ENCODE results near the gene SLC6A6. TPM values are rescaled to one million over a fixed set of nuclear protein-coding genes. Genes with fewer than 3 reads are reported as not detected.

The SLC6A6 gene
- total RNA-seq, 1 donor from 2014 or later, result 5.7 TPM

DNA sequence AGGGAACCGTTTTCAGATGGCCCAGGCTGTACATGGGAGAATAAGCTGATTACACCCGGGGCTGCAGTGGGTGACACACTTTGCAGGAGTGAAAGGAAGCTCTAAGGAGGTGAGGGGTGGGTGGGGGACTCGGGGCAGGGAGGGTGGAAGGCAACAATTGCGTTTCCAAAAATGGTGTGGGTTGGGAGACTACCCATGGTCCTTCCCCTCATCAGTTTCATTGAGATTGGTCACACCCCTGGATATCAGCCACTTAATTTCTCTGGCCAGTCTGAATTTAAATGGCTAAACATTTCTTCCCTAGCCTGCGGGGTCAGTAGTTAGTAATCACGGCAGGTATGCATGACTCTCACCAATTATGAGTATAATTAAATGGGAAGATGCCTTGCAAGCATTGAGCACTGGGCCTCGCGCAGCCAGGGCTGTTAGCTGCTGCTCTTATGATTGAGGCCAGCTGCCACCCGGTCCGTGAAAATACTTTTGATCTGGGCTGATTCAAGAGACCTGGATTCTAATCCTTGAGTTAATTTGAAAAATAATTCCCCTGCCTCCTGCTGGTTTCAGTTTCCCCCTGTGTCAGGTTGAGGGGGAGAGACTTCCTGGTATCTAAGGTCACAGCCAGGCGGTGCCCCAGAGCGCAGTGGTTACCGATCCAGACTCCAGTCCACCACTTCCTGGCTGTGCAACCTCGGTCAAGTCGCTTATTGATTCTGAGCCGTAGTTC lies 23.3 kb downstream of the SLC6A6 start:
- Histone ChIP-seq H3K4me1 (ENCODE audit: control insufficient read depth in 3 of 3, insufficient read depth in 3 of 3, low read length in 3 of 3) (peaks cover 53 to 77% (median 65%) of the 10 kb centered on the region in 3 donors), H3K9me3 (ENCODE audit: control insufficient read depth in 3 of 3, low read length in 3 of 3) (no peaks in the 10 kb centered on the region), H3K27me3 (ENCODE audit: control insufficient read depth in 3 of 3, insufficient read depth in 3 of 3, low read length in 3 of 3) (no peaks in the 10 kb centered on the region), H3K36me3 (ENCODE audit: control insufficient read depth in 3 of 3, insufficient read depth in 3 of 3, low read length in 3 of 3) (no peaks in the 10 kb centered on the region), H3K9ac (ENCODE audit: low read depth in 1 of 3, low read length in 3 of 3) (no peak overlapping the region), H3K4me3 (ENCODE audit: low read length in 3 of 3) (no peak overlapping the region), H3K27ac (ENCODE audit: low read depth, low read length) (no peak overlapping the region)

DNA sequence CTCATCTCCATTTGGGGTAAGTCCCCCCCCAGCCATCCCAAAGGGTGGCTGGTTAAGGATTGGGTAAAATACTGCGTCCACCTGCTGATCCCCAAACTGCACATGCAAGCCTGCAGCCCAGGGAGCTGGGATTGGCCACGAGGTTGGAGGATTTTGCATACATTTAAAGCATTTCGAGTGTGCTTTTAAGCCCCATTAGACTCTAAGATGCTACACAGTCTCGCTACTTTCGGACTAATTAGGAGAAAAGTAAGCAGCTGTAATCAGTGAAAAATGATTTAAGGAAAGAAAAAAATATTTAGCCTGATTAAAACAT lies 23.9 kb downstream of the SLC6A6 start:
- Histone ChIP-seq H3K9ac (ENCODE audit: low read depth in 1 of 3, low read length in 3 of 3) (no peak overlapping the region), H3K9me3 (ENCODE audit: control insufficient read depth in 3 of 3, low read length in 3 of 3) (no peaks in the 10 kb centered on the region), H3K36me3 (ENCODE audit: control insufficient read depth in 3 of 3, insufficient read depth in 3 of 3, low read length in 3 of 3) (no peaks in the 10 kb centered on the region), H3K4me3 (ENCODE audit: low read length in 3 of 3) (no peak overlapping the region), H3K4me1 (ENCODE audit: control insufficient read depth in 3 of 3, insufficient read depth in 3 of 3, low read length in 3 of 3) (peaks cover 58 to 82% (median 71%) of the 10 kb centered on the region in 3 donors), H3K27ac (ENCODE audit: low read depth, low read length) (no peak overlapping the region), H3K27me3 (ENCODE audit: control insufficient read depth in 3 of 3, insufficient read depth in 3 of 3, low read length in 3 of 3) (no peaks in the 10 kb centered on the region)

DNA sequence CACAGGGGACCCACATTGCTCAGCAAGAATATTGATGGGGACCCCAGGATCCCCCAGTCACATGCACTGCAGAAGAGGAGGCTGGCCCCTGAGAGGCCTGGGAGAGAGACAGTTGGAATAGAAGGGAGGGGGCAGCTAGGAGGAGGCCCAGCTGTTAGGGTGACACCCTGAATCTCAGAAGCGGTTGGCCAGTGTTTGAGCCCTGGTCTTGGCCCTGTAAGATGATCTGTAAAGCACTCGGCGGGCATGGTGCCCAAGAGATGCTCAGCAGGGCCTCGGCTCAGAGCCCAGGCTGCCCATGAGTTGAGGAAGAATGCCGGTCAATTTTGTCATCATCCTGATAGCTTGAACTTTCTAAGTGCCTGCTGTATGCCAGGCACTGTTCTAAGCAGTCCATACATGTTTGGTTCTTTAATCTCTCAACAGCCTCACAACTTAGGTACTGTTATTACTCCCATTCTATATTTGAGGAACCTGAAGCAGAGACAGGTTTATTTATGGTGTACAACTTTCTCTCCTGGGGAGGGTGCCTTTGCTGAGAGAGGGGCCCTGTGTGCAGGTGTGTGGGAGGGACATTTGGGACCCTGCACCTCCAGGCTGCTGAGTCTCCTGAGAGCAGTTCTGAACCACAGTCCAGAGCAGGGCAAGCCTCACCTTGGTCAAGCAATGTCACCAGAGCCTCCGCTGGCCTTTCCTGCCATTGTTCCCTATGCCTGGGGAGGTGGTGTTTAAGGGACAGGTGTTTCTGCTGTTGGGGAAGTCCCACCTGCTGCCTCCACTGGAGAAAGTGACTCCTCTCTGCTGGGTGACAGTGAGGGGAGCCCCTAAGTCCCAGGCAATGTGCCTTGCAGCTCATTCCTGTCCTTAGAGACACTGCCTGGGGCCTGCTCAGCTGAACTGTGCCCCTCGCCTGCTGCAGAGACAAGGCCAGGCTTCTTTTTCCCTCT lies 26.0 kb downstream of the SLC6A6 start:
- no peaks in the 10 kb centered on the region for H3K27me3 ChIP-seq (ENCODE audit: control insufficient read depth in 3 of 3, insufficient read depth in 3 of 3, low read length in 3 of 3)
- no peaks in the 10 kb centered on the region for H3K36me3 ChIP-seq (ENCODE audit: control insufficient read depth in 3 of 3, insufficient read depth in 3 of 3, low read length in 3 of 3)
- peak overlapping the region; percentile 2 to 66 (median 54) for H3K9ac ChIP-seq (ENCODE audit: low read depth in 1 of 3, low read length in 3 of 3)
- H3K4me1 ChIP-seq (ENCODE audit: control insufficient read depth in 3 of 3, insufficient read depth in 3 of 3, low read length in 3 of 3), result peaks cover 79 to 94% (median 86%) of the 10 kb centered on the region in 3 donors
- no peak overlapping the region for H3K4me3 ChIP-seq (ENCODE audit: low read length in 3 of 3)
- H3K9me3 ChIP-seq (ENCODE audit: control insufficient read depth in 3 of 3, low read length in 3 of 3), result no peaks in the 10 kb centered on the region
- peak overlapping the region; percentile 60 for H3K27ac ChIP-seq (ENCODE audit: low read depth, low read length)

DNA sequence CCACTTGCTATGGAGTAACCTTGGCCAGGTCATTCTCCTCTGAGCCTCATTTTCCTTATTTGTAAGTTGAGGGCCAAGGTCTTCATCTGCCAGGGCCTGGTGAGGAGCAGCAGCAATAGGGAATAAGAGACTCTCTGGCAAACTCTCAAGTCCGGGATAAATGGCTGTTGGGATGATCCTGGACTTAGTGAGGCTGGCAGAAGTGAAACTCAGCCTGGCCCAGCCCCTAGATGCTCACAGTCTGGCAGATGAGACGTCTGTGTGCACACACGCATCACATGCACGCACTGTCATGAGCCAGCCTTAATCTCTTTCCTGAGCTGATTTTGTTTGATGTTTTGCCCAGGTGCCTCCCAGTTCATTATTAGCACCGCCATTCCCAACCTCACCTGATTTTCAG lies 26.8 kb downstream of the SLC6A6 start:
- peaks cover 80 to 95% (median 86%) of the 10 kb centered on the region in 3 donors for H3K4me1 ChIP-seq (ENCODE audit: control insufficient read depth in 3 of 3, insufficient read depth in 3 of 3, low read length in 3 of 3)
- peak overlapping the region; percentile 60 for H3K27ac ChIP-seq (ENCODE audit: low read depth, low read length)

DNA sequence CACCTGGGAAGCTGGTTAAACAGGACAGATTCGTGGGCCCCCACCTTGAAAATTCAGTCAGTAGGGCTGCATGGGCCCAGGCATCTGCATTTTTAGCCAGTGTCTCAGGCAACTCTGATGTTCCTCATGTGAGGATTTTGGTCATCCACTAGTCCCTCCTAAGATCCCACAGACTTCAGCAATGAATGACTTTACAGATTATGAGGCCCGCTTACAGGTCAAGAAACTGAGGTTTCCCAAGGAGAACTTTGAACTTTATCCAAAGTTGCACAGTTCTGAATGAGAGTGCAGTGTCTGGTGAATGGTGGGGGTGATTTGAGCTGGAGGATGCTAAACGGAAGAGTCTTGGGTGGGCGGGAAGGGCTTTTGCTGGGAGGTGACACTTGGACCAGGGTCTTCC lies 27.2 kb downstream of the SLC6A6 start:
- no peak overlapping the region for H3K9ac ChIP-seq (ENCODE audit: low read depth in 1 of 3, low read length in 3 of 3)
- H3K27me3 ChIP-seq (ENCODE audit: control insufficient read depth in 3 of 3, insufficient read depth in 3 of 3, low read length in 3 of 3), result no peaks in the 10 kb centered on the region
- H3K27ac ChIP-seq (ENCODE audit: low read depth, low read length), result peak overlapping the region; percentile 60
- H3K4me3 ChIP-seq (ENCODE audit: low read length in 3 of 3), result no peak overlapping the region
- no peaks in the 10 kb centered on the region for H3K9me3 ChIP-seq (ENCODE audit: control insufficient read depth in 3 of 3, low read length in 3 of 3)
- H3K36me3 ChIP-seq (ENCODE audit: control insufficient read depth in 3 of 3, insufficient read depth in 3 of 3, low read length in 3 of 3), result no peaks in the 10 kb centered on the region
- H3K4me1 ChIP-seq (ENCODE audit: control insufficient read depth in 3 of 3, insufficient read depth in 3 of 3, low read length in 3 of 3), result peaks cover 80 to 96% (median 87%) of the 10 kb centered on the region in 3 donors

More for the DNA sequence above, 26.8 kb downstream of the SLC6A6 start:
- Histone ChIP-seq H3K27me3 (ENCODE audit: control insufficient read depth in 3 of 3, insufficient read depth in 3 of 3, low read length in 3 of 3) (no peaks in the 10 kb centered on the region), H3K9me3 (ENCODE audit: control insufficient read depth in 3 of 3, low read length in 3 of 3) (no peaks in the 10 kb centered on the region), H3K36me3 (ENCODE audit: control insufficient read depth in 3 of 3, insufficient read depth in 3 of 3, low read length in 3 of 3) (no peaks in the 10 kb centered on the region), H3K9ac (ENCODE audit: low read depth in 1 of 3, low read length in 3 of 3) (peak overlapping the region; percentile 12 to 54 (median 33)), H3K4me3 (ENCODE audit: low read length in 3 of 3) (no peak overlapping the region)

DNA sequence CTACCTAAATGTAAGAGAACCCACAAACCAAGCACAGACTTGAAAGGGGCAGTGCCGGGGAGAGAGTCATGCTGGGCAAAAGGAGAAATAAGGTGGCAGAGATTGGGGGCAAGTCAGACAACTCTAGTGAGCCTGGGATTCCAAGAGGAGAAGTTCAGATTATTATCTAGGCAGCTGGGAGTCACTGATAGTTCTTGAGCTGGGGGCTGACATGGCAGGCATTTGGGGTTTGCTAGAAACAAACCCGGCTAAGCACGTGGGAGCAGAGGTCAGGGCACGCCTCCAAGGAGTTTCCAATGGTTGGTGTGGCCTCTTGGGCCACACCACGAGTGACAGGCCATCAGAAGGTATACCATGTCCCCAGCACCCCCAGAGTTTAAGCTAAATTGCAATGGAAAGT lies 27.6 kb downstream of the SLC6A6 start:
- H3K9ac ChIP-seq (ENCODE audit: low read depth in 1 of 3, low read length in 3 of 3), result no peak overlapping the region
- H3K27me3 ChIP-seq (ENCODE audit: control insufficient read depth in 3 of 3, insufficient read depth in 3 of 3, low read length in 3 of 3), result no peaks in the 10 kb centered on the region
- H3K36me3 ChIP-seq (ENCODE audit: control insufficient read depth in 3 of 3, insufficient read depth in 3 of 3, low read length in 3 of 3), result no peaks in the 10 kb centered on the region
- peaks cover 80 to 96% (median 87%) of the 10 kb centered on the region in 3 donors for H3K4me1 ChIP-seq (ENCODE audit: control insufficient read depth in 3 of 3, insufficient read depth in 3 of 3, low read length in 3 of 3)
- no peak overlapping the region for H3K27ac ChIP-seq (ENCODE audit: low read depth, low read length)
- no peak overlapping the region for H3K4me3 ChIP-seq (ENCODE audit: low read length in 3 of 3)
- H3K9me3 ChIP-seq (ENCODE audit: control insufficient read depth in 3 of 3, low read length in 3 of 3), result no peaks in the 10 kb centered on the region

DNA sequence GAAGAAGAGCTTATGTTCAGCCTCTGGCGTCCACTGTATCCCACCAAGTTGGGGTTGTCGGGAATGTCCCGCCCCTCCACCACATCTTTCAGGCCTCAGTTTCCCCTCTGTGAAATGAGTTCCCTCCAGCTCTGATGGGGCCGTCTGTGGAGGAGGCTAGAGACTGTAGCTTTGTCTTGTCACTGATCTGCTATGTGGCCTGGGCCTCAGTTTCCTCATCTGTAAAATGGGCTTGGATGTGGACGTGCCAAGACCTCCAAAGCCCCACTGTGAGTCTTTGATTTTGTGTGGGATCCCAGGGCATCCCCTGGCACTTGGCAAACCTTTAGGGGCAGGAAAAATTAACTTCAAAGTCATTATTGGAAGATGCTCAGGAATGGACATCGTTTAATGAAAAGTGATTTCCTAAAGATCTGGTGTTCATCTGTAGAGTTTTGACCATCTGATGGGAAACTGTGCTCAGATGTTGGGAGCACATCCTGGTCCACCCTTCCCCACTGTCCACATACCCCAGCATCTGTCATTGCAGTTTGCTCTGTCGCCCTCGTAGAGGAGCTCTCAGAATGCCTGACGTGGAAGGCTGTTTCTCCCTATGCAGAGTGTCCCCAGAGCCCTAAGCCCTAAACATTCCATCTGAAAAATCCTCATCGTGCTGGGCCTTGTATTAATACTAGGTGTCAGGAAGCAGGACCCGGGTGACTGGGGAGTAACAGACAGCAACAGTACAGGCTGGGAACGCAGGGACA lies 28.5 kb downstream of the SLC6A6 start:
- peak overlapping the region in 1 of 3 donors; percentile 30 for H3K4me3 ChIP-seq (ENCODE audit: low read length in 3 of 3)
- H3K27me3 ChIP-seq (ENCODE audit: control insufficient read depth in 3 of 3, insufficient read depth in 3 of 3, low read length in 3 of 3), result no peaks in the 10 kb centered on the region

DNA sequence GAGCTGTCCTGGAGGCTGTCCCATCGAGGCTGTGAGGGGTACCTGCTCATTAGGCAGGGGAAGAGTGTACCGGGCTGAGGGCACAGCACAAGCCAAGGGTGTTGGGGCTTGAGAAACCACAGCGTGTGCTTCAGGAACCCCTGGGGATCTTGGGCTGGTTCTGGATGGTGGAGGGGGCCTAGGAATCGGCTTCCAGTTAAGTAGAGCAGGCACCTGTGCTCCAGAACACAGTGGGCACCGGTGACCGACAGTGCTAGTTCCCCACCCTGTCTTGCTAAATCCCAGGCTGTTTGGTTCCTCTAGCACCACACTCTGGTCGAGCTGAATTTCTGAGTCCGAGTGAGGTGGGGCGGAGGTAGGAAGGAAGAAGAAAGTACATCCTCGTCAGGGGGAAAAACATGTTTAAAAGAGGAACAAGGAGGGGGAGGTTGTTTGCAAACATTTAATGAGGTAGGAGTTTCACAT lies 29.1 kb downstream of the SLC6A6 start:
- Histone ChIP-seq H3K27ac (ENCODE audit: low read depth, low read length) (peak overlapping the region; percentile 91), H3K4me1 (ENCODE audit: control insufficient read depth in 3 of 3, insufficient read depth in 3 of 3, low read length in 3 of 3) (peaks cover 83 to 93% (median 92%) of the 10 kb centered on the region in 3 donors), H3K36me3 (ENCODE audit: control insufficient read depth in 3 of 3, insufficient read depth in 3 of 3, low read length in 3 of 3) (no peaks in the 10 kb centered on the region), H3K4me3 (ENCODE audit: low read length in 3 of 3) (peak overlapping the region in 1 of 3 donors; percentile 30), H3K27me3 (ENCODE audit: control insufficient read depth in 3 of 3, insufficient read depth in 3 of 3, low read length in 3 of 3) (no peaks in the 10 kb centered on the region), H3K9ac (ENCODE audit: low read depth in 1 of 3, low read length in 3 of 3) (peak overlapping the region in 2 of 3 donors; percentile 64 to 73), H3K9me3 (ENCODE audit: control insufficient read depth in 3 of 3, low read length in 3 of 3) (no peaks in the 10 kb centered on the region)

More for the DNA sequence above, 28.5 kb downstream of the SLC6A6 start:
- Histone ChIP-seq H3K9me3 (ENCODE audit: control insufficient read depth in 3 of 3, low read length in 3 of 3) (no peaks in the 10 kb centered on the region), H3K27ac (ENCODE audit: low read depth, low read length) (peak overlapping the region; percentile 91), H3K9ac (ENCODE audit: low read depth in 1 of 3, low read length in 3 of 3) (peak overlapping the region in 2 of 3 donors; percentile 64 to 73), H3K36me3 (ENCODE audit: control insufficient read depth in 3 of 3, insufficient read depth in 3 of 3, low read length in 3 of 3) (no peaks in the 10 kb centered on the region), H3K4me1 (ENCODE audit: control insufficient read depth in 3 of 3, insufficient read depth in 3 of 3, low read length in 3 of 3) (peaks cover 83 to 96% (median 92%) of the 10 kb centered on the region in 3 donors)

DNA sequence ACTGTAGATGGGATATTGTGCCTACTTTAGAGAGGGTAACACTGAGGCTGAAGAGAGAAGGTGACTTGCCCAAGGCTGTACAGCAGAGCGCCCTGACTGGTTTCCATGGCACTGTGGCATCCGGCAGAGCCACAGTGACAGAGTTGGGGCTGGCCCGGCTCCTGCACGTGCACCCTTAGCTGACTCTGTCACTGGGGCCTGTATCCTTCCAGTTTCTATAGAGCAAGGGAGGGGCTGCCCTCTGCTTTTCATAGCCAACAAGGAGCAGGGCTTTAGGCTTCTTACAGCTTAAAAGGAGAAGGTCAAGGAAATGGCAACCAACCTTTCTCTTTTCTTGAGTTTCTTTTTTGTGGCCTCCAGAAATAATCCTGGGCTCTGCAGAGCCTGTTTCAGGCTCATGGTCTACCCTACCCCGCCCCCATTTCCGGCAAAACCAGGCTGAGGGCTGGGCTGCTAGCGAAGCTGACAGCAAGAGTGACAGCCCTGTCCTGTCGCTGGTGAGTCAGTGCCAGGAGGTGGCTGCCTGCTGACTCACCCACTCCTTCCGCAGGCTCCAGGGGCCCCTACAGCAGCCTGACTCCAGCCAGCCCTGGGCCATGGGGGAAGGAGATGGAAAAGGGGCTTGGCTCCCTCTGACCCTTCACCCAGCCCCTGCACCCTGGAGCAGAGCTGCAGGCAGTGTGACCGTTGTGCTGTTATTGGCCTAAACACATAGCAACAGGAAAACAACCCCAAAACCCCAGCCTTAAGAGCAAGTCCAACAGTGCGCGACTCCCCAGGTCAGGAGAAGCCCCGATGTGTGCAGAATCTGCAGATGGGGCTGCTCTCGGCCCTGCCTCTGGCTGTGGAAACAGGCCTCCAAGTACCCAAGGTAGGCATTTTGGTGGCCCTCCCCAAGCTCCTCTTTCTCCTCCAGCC lies 29.8 kb downstream of the SLC6A6 start:
- Histone ChIP-seq H3K27ac (ENCODE audit: low read depth, low read length) (peak overlapping the region; percentile 91), H3K36me3 (ENCODE audit: control insufficient read depth in 3 of 3, insufficient read depth in 3 of 3, low read length in 3 of 3) (no peaks in the 10 kb centered on the region), H3K4me3 (ENCODE audit: low read length in 3 of 3) (peak overlapping the region in 2 of 3 donors; percentile 30 to 41), H3K27me3 (ENCODE audit: control insufficient read depth in 3 of 3, insufficient read depth in 3 of 3, low read length in 3 of 3) (no peaks in the 10 kb centered on the region), H3K4me1 (ENCODE audit: control insufficient read depth in 3 of 3, insufficient read depth in 3 of 3, low read length in 3 of 3) (peaks cover 79 to 92% (median 91%) of the 10 kb centered on the region in 3 donors), H3K9ac (ENCODE audit: low read depth in 1 of 3, low read length in 3 of 3) (peak overlapping the region; percentile 61 to 73 (median 64)), H3K9me3 (ENCODE audit: control insufficient read depth in 3 of 3, low read length in 3 of 3) (no peaks in the 10 kb centered on the region)

All from skeletal muscle tissue (tissue), 4 donors.